ENCODE results near the gene KRTAP29-1.

The KRTAP29-1 gene

DNA sequence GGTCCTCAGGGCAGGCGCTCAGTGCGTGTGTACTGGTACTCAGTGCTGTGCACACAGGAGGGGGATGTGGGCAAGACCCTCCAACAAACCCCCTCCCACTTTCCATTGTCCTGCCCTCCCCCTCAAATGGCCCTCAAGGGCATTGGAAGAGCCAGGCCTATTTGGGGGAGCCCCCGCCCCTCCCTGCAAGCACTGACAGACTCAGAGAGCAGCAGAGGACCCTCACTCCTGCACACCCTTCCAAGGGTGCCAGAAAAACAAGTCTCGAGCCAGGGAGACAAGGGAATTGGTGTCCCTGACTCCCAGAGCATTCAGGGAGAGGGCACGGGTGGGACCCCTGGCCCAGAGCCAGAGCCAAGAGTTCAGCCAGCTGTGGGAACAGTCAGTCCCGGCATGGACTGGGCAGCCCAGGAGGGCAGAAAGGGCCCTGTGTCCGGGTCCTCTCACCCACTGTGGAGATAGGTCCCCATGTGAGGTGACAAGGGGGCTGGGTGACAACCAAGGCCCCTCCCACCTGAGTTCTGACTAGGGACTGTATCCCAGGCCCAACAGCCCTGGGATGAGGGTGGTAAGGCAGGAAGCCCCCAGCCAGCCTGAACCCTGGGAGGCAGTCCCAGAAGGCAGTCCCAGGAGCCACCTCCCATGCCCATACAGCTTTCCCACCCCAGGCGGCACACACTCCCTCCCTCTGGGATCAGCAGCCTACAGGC is 24.9 kb upstream of the KRTAP29-1 start:
- TF ChIP-seq CREB1 (IDR thresholded peaks at IDR 0.05; ENCODE audit: low read depth) (no peak), FOXM1 (IDR thresholded peaks at IDR 0.05; ENCODE audit: borderline replicate concordance, low read depth) (no peak), YY1 (IDR thresholded peaks at IDR 0.05; ENCODE audit: low read depth) (no peak), TEAD4 (IDR thresholded peaks at IDR 0.05) (no peak)
- TF ChIP-seq, protein P1, sequence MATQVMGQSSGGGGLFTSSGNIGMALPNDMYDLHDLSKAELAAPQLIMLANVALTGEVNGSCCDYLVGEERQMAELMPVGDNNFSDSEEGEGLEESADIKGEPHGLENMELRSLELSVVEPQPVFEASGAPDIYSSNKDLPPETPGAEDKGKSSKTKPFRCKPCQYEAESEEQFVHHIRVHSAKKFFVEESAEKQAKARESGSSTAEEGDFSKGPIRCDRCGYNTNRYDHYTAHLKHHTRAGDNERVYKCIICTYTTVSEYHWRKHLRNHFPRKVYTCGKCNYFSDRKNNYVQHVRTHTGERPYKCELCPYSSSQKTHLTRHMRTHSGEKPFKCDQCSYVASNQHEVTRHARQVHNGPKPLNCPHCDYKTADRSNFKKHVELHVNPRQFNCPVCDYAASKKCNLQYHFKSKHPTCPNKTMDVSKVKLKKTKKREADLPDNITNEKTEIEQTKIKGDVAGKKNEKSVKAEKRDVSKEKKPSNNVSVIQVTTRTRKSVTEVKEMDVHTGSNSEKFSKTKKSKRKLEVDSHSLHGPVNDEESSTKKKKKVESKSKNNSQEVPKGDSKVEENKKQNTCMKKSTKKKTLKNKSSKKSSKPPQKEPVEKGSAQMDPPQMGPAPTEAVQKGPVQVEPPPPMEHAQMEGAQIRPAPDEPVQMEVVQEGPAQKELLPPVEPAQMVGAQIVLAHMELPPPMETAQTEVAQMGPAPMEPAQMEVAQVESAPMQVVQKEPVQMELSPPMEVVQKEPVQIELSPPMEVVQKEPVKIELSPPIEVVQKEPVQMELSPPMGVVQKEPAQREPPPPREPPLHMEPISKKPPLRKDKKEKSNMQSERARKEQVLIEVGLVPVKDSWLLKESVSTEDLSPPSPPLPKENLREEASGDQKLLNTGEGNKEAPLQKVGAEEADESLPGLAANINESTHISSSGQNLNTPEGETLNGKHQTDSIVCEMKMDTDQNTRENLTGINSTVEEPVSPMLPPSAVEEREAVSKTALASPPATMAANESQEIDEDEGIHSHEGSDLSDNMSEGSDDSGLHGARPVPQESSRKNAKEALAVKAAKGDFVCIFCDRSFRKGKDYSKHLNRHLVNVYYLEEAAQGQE (IDR thresholded peaks at IDR 0.05; ENCODE audit: low read depth): no peak

DNA sequence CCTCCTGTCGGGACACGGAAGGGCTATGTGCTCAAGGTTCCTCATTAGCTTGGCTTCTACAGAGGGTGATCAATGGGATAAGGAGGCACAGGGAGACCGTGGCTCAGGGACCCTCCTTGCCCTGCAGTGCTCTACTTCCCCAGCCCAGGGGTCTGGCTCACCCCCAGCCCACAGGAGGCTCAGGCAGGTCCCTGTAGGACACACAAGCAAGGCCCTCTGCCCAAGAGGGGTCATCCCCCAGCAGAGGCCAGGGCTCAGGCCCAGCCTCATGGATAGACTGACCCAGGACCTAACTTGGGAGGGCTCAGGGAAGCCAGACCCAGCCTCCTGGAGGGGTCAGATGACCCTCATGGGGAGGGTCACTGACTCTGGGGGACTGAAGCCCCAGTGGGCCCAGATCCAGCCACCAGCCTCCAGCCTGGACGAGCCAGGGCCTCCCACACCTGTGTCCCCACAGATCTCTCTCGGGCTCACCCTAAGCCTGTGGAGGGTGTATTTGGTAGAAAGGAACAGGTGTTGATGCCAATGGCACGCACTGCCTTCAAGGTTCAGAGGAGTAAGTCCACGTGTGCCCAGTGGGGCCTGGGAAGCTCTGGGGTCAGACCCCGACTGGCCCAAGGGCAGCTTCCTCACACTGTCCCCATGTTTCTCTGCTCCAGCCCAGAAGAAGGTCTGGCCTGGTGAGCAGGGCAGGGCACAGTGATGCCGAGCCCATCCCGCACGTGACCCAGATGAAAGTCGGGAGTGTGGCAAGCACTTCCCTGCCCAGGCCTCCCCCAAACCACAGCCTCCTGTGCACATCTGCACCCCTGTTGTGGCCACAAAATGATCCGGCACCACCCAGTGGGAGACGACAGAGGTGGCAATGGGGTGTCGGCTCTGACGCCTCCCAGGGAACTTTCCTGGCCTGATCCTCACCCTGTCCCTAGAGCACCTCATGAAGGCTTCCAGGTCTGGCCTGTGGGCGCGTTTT is 23.8 kb upstream of the KRTAP29-1 start:
- TF ChIP-seq CREB1 (IDR thresholded peaks at IDR 0.05; ENCODE audit: low read depth) (no peak), CEBPB (IDR thresholded peaks at IDR 0.05) (no peak), RAD21 (IDR thresholded peaks at IDR 0.05; ENCODE audit: low read depth) (no peak), TEAD4 (IDR thresholded peaks at IDR 0.05) (no peak), ZBTB7A (IDR thresholded peaks at IDR 0.05; ENCODE audit: low read depth) (no peak), FOXM1 (IDR thresholded peaks at IDR 0.05; ENCODE audit: borderline replicate concordance, low read depth) (no peak), TAF1 (IDR thresholded peaks at IDR 0.05; ENCODE audit: low read depth) (no peak), EGR1 (IDR thresholded peaks at IDR 0.05) (no peak), EP300 (IDR thresholded peaks at IDR 0.05; ENCODE audit: borderline replicate concordance) (no peak), NFIC (IDR thresholded peaks at IDR 0.05) (no peak)
- TF ChIP-seq, protein P1 (IDR thresholded peaks at IDR 0.05; ENCODE audit: low read depth): no peak

DNA sequence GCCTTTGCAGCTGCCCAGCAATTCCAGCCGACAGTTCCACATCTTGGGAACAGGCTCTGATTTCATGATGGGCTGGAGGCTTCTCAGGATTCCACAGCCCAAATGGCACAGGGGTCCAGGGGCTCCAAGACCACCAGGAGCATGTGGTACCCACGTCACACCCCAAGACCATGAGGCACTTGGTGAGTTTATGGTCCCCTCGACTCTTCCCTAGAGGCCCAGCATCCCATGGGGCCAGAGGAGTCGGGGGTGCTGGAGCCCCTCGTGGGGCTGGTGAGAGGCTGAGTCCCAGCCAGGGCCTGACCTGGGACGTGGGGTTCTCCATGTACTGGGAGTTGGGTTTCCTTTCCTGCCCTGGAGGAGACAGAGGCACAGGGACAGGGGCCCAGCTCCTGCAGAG is 23.0 kb upstream of the KRTAP29-1 start:
- TF ChIP-seq EGR1 (IDR thresholded peaks at IDR 0.05): no peak

DNA sequence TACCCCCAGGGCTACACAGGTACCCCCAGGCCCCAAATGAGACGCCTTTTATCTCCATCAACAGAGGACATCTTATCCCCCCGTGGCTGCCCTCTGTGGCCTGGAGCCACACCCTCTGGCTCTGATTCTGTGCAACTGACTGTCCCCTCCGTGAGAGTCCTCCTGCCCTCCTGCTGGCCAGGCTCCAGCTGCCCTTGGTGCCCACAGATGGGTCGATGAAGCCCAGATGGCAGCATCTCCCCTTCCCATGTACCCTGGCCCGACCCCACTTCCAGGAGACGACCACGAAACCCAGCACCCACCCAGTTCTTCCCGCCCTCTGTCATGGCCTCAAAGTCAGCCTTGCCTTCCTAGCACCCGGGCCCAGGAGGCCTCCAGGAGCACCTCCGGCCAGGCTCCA is 22.5 kb upstream of the KRTAP29-1 start:
- TF ChIP-seq ZBTB7A (IDR thresholded peaks at IDR 0.05; ENCODE audit: low read depth): no peak
- no peak for TF ChIP-seq EGR1 (IDR thresholded peaks at IDR 0.05)
- TF ChIP-seq NFIC (IDR thresholded peaks at IDR 0.05): no peak
- TF ChIP-seq TCF12 (IDR thresholded peaks at IDR 0.05; ENCODE audit: low read depth): no peak
- no peak for TF ChIP-seq TAF1 (IDR thresholded peaks at IDR 0.05; ENCODE audit: low read depth)
- TF ChIP-seq, protein P2, sequence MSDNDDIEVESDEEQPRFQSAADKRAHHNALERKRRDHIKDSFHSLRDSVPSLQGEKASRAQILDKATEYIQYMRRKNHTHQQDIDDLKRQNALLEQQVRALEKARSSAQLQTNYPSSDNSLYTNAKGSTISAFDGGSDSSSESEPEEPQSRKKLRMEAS (IDR thresholded peaks at IDR 0.05): no peak
- TF ChIP-seq, protein P1 (IDR thresholded peaks at IDR 0.05; ENCODE audit: low read depth): no peak
- TF ChIP-seq YY1 (IDR thresholded peaks at IDR 0.05; ENCODE audit: low read depth): no peak
- TF ChIP-seq, protein P3, sequence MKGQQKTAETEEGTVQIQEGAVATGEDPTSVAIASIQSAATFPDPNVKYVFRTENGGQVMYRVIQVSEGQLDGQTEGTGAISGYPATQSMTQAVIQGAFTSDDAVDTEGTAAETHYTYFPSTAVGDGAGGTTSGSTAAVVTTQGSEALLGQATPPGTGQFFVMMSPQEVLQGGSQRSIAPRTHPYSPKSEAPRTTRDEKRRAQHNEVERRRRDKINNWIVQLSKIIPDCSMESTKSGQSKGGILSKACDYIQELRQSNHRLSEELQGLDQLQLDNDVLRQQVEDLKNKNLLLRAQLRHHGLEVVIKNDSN (IDR thresholded peaks at IDR 0.05): no peak
- TF ChIP-seq TEAD4 (IDR thresholded peaks at IDR 0.05): no peak
- TF ChIP-seq CREB1 (IDR thresholded peaks at IDR 0.05; ENCODE audit: low read depth): no peak
- no peak for TF ChIP-seq FOXM1 (IDR thresholded peaks at IDR 0.05; ENCODE audit: borderline replicate concordance, low read depth)
- TF ChIP-seq EP300 (IDR thresholded peaks at IDR 0.05; ENCODE audit: borderline replicate concordance): no peak
- no peak for TF ChIP-seq RAD21 (IDR thresholded peaks at IDR 0.05; ENCODE audit: low read depth)
- TF ChIP-seq CEBPB (IDR thresholded peaks at IDR 0.05): no peak
